Measurements from ENCODE around the gene LHX5. TPM values are rescaled to one million over a fixed set of nuclear protein-coding genes. Genes with fewer than 3 reads are reported as not detected.
A peak's percentile ranks its signal among the peaks of the same experiment; 100 is the strongest.

LHX5 gene
- total and polyA plus RNA-seq, 2 experiments from 2014 or later, result not detected

DNA sequence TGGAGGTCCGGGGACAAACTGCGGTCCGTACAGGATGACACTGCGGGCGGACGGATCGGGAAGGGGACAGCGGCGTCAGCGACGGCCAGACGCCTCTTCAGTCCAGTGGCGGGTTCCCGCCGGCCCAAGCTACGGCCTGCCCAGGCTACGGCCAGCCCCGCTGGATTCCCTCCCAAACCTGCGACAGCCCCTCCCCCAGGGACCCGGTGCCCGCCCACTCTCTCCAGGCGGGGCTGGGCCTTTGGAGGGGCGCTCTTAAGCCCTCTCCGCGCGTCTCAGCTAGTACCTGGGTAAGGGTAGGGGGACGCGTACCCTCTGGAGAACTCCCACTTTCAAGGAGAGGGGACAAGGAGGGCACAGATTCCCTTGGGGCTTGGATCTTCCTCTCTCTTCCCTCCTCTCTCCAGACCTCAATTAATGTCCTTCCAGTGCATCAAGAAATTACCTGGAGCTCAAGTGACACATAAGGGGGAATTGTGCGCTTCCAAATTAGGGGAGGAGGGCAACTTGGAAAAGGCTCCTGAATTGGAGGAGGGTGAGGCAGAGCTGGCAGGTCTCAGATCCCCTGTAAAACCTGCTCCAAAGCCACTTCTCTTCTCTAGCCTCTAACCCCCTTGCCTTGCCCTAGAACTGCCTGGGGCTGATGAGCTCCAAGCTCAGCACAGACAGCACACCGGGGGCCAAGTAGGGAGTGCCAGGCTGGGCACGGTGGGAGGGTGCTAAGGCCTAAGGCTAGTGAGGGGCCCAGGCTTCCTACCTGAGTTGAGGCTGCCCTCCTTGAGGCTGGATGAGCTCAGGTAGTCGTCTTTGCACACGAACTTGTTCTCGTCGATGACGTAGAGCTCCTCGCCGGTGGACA lies 3.1 kb downstream of the LHX5 start:
- no peaks in the 10 kb centered on the region for H3K36me3 ChIP-seq
- H3K4me1 ChIP-seq (ENCODE audit: low read depth), result no peaks in the 10 kb centered on the region
- no peaks in the 10 kb centered on the region for H3K9me3 ChIP-seq (ENCODE audit: low read depth)
- peak in 1 of 2 donors; percentile 10 for DNase-seq (ENCODE audit: low read depth in 1 of 2, low spot score in 1 of 2)
- TF ChIP-seq, protein P1, sequence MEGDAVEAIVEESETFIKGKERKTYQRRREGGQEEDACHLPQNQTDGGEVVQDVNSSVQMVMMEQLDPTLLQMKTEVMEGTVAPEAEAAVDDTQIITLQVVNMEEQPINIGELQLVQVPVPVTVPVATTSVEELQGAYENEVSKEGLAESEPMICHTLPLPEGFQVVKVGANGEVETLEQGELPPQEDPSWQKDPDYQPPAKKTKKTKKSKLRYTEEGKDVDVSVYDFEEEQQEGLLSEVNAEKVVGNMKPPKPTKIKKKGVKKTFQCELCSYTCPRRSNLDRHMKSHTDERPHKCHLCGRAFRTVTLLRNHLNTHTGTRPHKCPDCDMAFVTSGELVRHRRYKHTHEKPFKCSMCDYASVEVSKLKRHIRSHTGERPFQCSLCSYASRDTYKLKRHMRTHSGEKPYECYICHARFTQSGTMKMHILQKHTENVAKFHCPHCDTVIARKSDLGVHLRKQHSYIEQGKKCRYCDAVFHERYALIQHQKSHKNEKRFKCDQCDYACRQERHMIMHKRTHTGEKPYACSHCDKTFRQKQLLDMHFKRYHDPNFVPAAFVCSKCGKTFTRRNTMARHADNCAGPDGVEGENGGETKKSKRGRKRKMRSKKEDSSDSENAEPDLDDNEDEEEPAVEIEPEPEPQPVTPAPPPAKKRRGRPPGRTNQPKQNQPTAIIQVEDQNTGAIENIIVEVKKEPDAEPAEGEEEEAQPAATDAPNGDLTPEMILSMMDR (IDR thresholded peaks at IDR 0.05; ENCODE audit: low read depth, low read length), result no peak
- H3K4me3 ChIP-seq, result no peak overlapping the region
- H3K27me3 ChIP-seq, result peaks cover 100% of the 10 kb centered on the region
- H3K27ac ChIP-seq, result no peak overlapping the region

- H3K27me3 ChIP-seq, result peaks cover 100% of the 10 kb centered on the region
- H3K9me3 ChIP-seq (ENCODE audit: low read depth), result no peaks in the 10 kb centered on the region
- TF ChIP-seq, protein P1 (IDR thresholded peaks at IDR 0.05; ENCODE audit: low read depth, low read length), result no peak
- no peaks in the 10 kb centered on the region for H3K36me3 ChIP-seq
- H3K4me3 ChIP-seq, result peak overlapping the region; percentile 21
- DNase-seq (ENCODE audit: low read depth in 1 of 2, low spot score in 1 of 2), result peak in 1 of 2 donors; percentile 14
- no peak overlapping the region for H3K27ac ChIP-seq
- H3K4me1 ChIP-seq (ENCODE audit: low read depth), result no peaks in the 10 kb centered on the region
Measured at GRCh38 chr12:113467502-113468364, 3.9 kb downstream of the LHX5 start.

- Histone ChIP-seq H3K27me3 (peaks cover 100% of the 10 kb centered on the region), H3K36me3 (no peaks in the 10 kb centered on the region), H3K4me1 (ENCODE audit: low read depth) (no peaks in the 10 kb centered on the region), H3K4me3 (peak overlapping the region; percentile 21), H3K27ac (no peak overlapping the region), H3K9me3 (ENCODE audit: low read depth) (no peaks in the 10 kb centered on the region)
- DNase-seq (ENCODE audit: low read depth in 1 of 2, low spot score in 1 of 2), result peak in 1 of 2 donors; percentile 9
- TF ChIP-seq, protein P1 (IDR thresholded peaks at IDR 0.05; ENCODE audit: low read depth, low read length), result no peak
Measured at GRCh38 chr12:113467142-113467501, 4.5 kb downstream of the LHX5 start.

DNA sequence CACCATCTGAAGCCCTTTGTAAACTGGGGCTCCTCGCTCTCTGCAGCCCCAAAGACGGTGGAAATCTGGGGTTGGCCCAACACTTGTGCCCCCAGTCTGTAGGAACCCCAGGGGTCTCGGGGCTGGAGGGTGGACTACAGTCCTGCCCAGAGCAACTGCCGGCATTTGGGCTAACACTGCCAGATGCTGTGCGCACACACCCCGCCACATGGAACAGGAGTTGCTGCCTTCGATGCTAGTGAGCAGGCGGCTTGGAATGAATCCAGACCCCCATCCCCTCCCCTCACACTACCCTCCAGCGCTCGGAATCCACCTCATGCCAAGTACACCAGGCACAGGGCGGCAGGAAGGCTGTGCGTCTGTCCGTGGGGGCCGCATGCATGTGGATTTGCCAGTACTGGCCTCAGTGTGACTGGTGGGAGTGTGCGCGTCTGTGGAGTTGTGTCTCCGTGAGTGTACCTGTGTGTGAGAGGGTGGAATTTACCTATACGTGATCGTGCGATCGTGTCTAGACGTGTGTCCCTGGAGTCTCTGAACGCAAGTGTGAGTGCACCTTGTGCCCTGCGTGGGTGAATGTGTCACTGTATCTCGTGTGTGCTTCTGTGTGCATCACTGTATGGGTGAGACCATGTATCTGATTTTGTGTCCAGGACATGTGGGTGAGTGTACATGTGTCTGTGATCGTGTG lies 5.1 kb downstream of the LHX5 start:
- Histone ChIP-seq H3K9me3 (ENCODE audit: low read depth) (no peaks in the 10 kb centered on the region), H3K27ac (no peak overlapping the region), H3K27me3 (peaks cover 100% of the 10 kb centered on the region), H3K4me1 (ENCODE audit: low read depth) (no peaks in the 10 kb centered on the region), H3K36me3 (no peaks in the 10 kb centered on the region), H3K4me3 (peak overlapping the region; percentile 21)
- peak in 1 of 2 donors; percentile 10 for DNase-seq (ENCODE audit: low read depth in 1 of 2, low spot score in 1 of 2)
- TF ChIP-seq, protein P1 (IDR thresholded peaks at IDR 0.05; ENCODE audit: low read depth, low read length), result no peak

- TF ChIP-seq, protein P1 (IDR thresholded peaks at IDR 0.05; ENCODE audit: low read depth, low read length), result no peak
- Histone ChIP-seq H3K27ac (no peak overlapping the region), H3K27me3 (peaks cover 100% of the 10 kb centered on the region), H3K36me3 (no peaks in the 10 kb centered on the region), H3K9me3 (ENCODE audit: low read depth) (no peaks in the 10 kb centered on the region), H3K4me1 (ENCODE audit: low read depth) (no peaks in the 10 kb centered on the region), H3K4me3 (no peak overlapping the region)
- DNase-seq (ENCODE audit: low read depth in 1 of 2, low spot score in 1 of 2), result peak in 1 of 2 donors; percentile 16
Measured at GRCh38 chr12:113465808-113466453, 5.7 kb downstream of the LHX5 start.
